Activated T-helper 2 cell treated with anti-CD3 and anti-CD28 coated beads, Interferon-gamma antibody, Interleukin-2, Interleukin-4, amounts not matched to agents 10 μg/mL and 5 μg/mL and 100 μg/mL, durations not matched to agents 14 hours and 24 hours and 36 hours (primary cell): ENCODE data around the gene DRC3. TPM values are rescaled to one million over a fixed set of nuclear protein-coding genes. Genes with fewer than 3 reads are reported as not detected.
"Not testable (repeated sequence)": the region's sequence is repeated elsewhere in the genome, so short reads cannot be mapped to it uniquely, and the experiment has no call there.

Source experiments
- DNase-seq: peaks from one replicate; pipeline ENCODE4 v3.0.0; 2021; ENCODE audit warnings: low spot score
- H3K27ac Mint-ChIP-seq: one replicate; pipeline ENCODE4 v1.8.0; 2021; ENCODE audit warnings: mixed read lengths
- H3K27me3 Mint-ChIP-seq: one replicate; pipeline ENCODE4 v1.8.0; 2021; ENCODE audit warnings: low read depth, mixed read lengths
- H3K36me3 Mint-ChIP-seq: one replicate; pipeline ENCODE4 v1.8.0; 2021; ENCODE audit warnings: low read depth, mixed read lengths
- H3K4me1 Mint-ChIP-seq: one replicate; pipeline ENCODE4 v1.8.0; 2021; ENCODE audit warnings: low read depth, mixed read lengths
- H3K4me3 Mint-ChIP-seq: one replicate; pipeline ENCODE4 v1.8.0; 2021; ENCODE audit warnings: low read depth, mild to moderate bottlenecking, moderate library complexity, mixed read lengths
- H3K9me3 Mint-ChIP-seq: one replicate; pipeline ENCODE4 v1.8.0; 2021; ENCODE audit warnings: mixed read lengths
- intact Hi-C: fragments of 100-400 bp; cut with micrococcal nuclease; formaldehyde crosslinking; loops from one replicate; pipeline ENCODE4 v1.15.1; 2023
- total RNA-seq: library from RNA; stranded (reverse); gene quantifications from 2 replicates; pipeline ENCODE4 v1.2.3, GENCODE V29; 2022

The DRC3 gene
- total RNA-seq, 1 donor from 2014 or later = not detected

- H3K27ac Mint-ChIP-seq = no peak overlapping the region
- no peaks in the 10 kb centered on the region for H3K9me3 Mint-ChIP-seq
- H3K4me1 Mint-ChIP-seq = peaks cover 10% of the 10 kb centered on the region
- H3K4me3 Mint-ChIP-seq = no peak overlapping the region
- intact Hi-C loops = no loop called here
- H3K27me3 Mint-ChIP-seq = peaks cover 2% of the 10 kb centered on the region
- DNase-seq = no peak
- no peaks in the 10 kb centered on the region for H3K36me3 Mint-ChIP-seq
Measured at GRCh38 chr17:17934806-17935205, 37.9 kb upstream of the DRC3 start.

- peaks cover 10% of the 10 kb centered on the region for H3K4me1 Mint-ChIP-seq
- H3K36me3 Mint-ChIP-seq = no peaks in the 10 kb centered on the region
- H3K27ac Mint-ChIP-seq = no peak overlapping the region
- H3K4me3 Mint-ChIP-seq = no peak overlapping the region
- intact Hi-C loops = no loop called here
- H3K9me3 Mint-ChIP-seq = no peaks in the 10 kb centered on the region
- H3K27me3 Mint-ChIP-seq = peaks cover 2% of the 10 kb centered on the region
- DNase-seq = no peak
Measured at GRCh38 chr17:17935321-17936271, 37.1 kb upstream of the DRC3 start.

GRCh38 chr17:17937201-17937853 lies 35.3 kb upstream of the DRC3 start:
- DNase-seq = no peak
- Mint-ChIP-seq H3K4me3 (no peak overlapping the region), H3K4me1 (peaks cover 10% of the 10 kb centered on the region), H3K9me3 (no peaks in the 10 kb centered on the region), H3K27me3 (no peaks in the 10 kb centered on the region), H3K27ac (no peak overlapping the region), H3K36me3 (no peaks in the 10 kb centered on the region)
- intact Hi-C loops = no loop called here

GRCh38 chr17:17937958-17938357 lies 34.7 kb upstream of the DRC3 start:
- intact Hi-C loops = no loop called here
- peaks cover 10% of the 10 kb centered on the region for H3K4me1 Mint-ChIP-seq
- H3K27ac Mint-ChIP-seq = no peak overlapping the region
- H3K27me3 Mint-ChIP-seq = no peaks in the 10 kb centered on the region
- DNase-seq = no peak
- no peaks in the 10 kb centered on the region for H3K9me3 Mint-ChIP-seq
- no peaks in the 10 kb centered on the region for H3K36me3 Mint-ChIP-seq
- H3K4me3 Mint-ChIP-seq = no peak overlapping the region

GRCh38 chr17:17938388-17939107 lies 34.1 kb upstream of the DRC3 start:
- no peak overlapping the region for H3K4me3 Mint-ChIP-seq
- intact Hi-C loops = no loop called here
- peaks cover 16% of the 10 kb centered on the region for H3K4me1 Mint-ChIP-seq
- H3K36me3 Mint-ChIP-seq = no peaks in the 10 kb centered on the region
- DNase-seq = no peak
- no peak overlapping the region for H3K27ac Mint-ChIP-seq
- no peaks in the 10 kb centered on the region for H3K9me3 Mint-ChIP-seq
- no peaks in the 10 kb centered on the region for H3K27me3 Mint-ChIP-seq

GRCh38 chr17:17939941-17940340 lies 32.7 kb upstream of the DRC3 start:
- H3K27ac Mint-ChIP-seq, H3K9me3 Mint-ChIP-seq, H3K27me3 Mint-ChIP-seq, H3K4me3 Mint-ChIP-seq, DNase-seq, intact Hi-C loops, H3K36me3 Mint-ChIP-seq: not testable (repeated sequence)
- peaks cover 20% of the 10 kb centered on the region for H3K4me1 Mint-ChIP-seq

GRCh38 chr17:17940441-17940911 lies 32.2 kb upstream of the DRC3 start:
- DNase-seq = no peak
- no peaks in the 10 kb centered on the region for H3K27me3 Mint-ChIP-seq
- H3K27ac Mint-ChIP-seq = no peak overlapping the region
- peaks cover 17% of the 10 kb centered on the region for H3K4me1 Mint-ChIP-seq
- intact Hi-C loops = no loop called here
- no peaks in the 10 kb centered on the region for H3K9me3 Mint-ChIP-seq
- H3K36me3 Mint-ChIP-seq = no peaks in the 10 kb centered on the region
- H3K4me3 Mint-ChIP-seq = no peak overlapping the region

- intact Hi-C loops = no loop called here
- H3K36me3 Mint-ChIP-seq = no peaks in the 10 kb centered on the region
- DNase-seq = no peak
- H3K27me3 Mint-ChIP-seq = no peaks in the 10 kb centered on the region
- H3K27ac Mint-ChIP-seq = no peak overlapping the region
- no peaks in the 10 kb centered on the region for H3K9me3 Mint-ChIP-seq
- H3K4me1 Mint-ChIP-seq = peaks cover 13% of the 10 kb centered on the region
- H3K4me3 Mint-ChIP-seq = no peak overlapping the region
Measured at GRCh38 chr17:17941015-17941414, 31.6 kb upstream of the DRC3 start.

- Mint-ChIP-seq H3K4me3 (no peak overlapping the region), H3K4me1 (peaks cover 10% of the 10 kb centered on the region), H3K27ac (no peak overlapping the region), H3K9me3 (no peaks in the 10 kb centered on the region), H3K36me3 (no peaks in the 10 kb centered on the region), H3K27me3 (no peaks in the 10 kb centered on the region)
- intact Hi-C loops = no loop called here
- no peak for DNase-seq
Measured at GRCh38 chr17:17942846-17943245, 29.8 kb upstream of the DRC3 start.

GRCh38 chr17:17943281-17943984 lies 29.2 kb upstream of the DRC3 start:
- Mint-ChIP-seq H3K27ac (no peak overlapping the region), H3K9me3 (no peaks in the 10 kb centered on the region), H3K4me3 (no peak overlapping the region), H3K27me3 (no peaks in the 10 kb centered on the region), H3K36me3 (no peaks in the 10 kb centered on the region), H3K4me1 (peaks cover 10% of the 10 kb centered on the region)
- intact Hi-C loops = no loop called here
- DNase-seq = no peak

- intact Hi-C loops = no loop called here
- no peaks in the 10 kb centered on the region for H3K36me3 Mint-ChIP-seq
- H3K4me3 Mint-ChIP-seq = no peak overlapping the region
- no peak for DNase-seq
- H3K9me3 Mint-ChIP-seq = no peaks in the 10 kb centered on the region
- peaks cover 10% of the 10 kb centered on the region for H3K4me1 Mint-ChIP-seq
- no peaks in the 10 kb centered on the region for H3K27me3 Mint-ChIP-seq
- no peak overlapping the region for H3K27ac Mint-ChIP-seq
Measured at GRCh38 chr17:17944242-17944641, 28.4 kb upstream of the DRC3 start.

GRCh38 chr17:17944743-17945142 lies 27.9 kb upstream of the DRC3 start:
- Mint-ChIP-seq H3K36me3 (no peaks in the 10 kb centered on the region), H3K27me3 (no peaks in the 10 kb centered on the region), H3K4me3 (no peak overlapping the region), H3K27ac (no peak overlapping the region), H3K4me1 (peaks cover 10% of the 10 kb centered on the region), H3K9me3 (no peaks in the 10 kb centered on the region)
- DNase-seq = no peak
- intact Hi-C loops = no loop called here
